Calu3 (cell line): Measurements from ENCODE around the gene LNX2. TPM values are rescaled to one million over a fixed set of nuclear protein-coding genes. Genes with fewer than 3 reads are reported as not detected.
A peak's percentile ranks its signal among the peaks of the same experiment; 100 is the strongest.

ENCODE experiments used
- BruUV-seq: library from RNA; stranded (reverse); fragments of 400-500 nt; replicated peaks from 2 replicates; lab custom pipeline; 2021; lab: Mats Ljungman, UMichigan
- CTCF ChIA-PET: fragments of 300-600 bp; sonication (Branson Sonifier 250); formaldehyde crosslinking; loops from one replicate; lab custom pipeline; 2022; ENCODE audit warnings: antibody characterized with exemption; lab: Charles Lee
- DNase-seq: peaks from one replicate; pipeline ENCODE4 v3.0.0; 2022
- H3K27ac Mint-ChIP-seq: one replicate; pipeline ENCODE4 v1.8.0; 2022; ENCODE audit warnings: mixed read lengths; ENCODE audit not compliant: unreplicated experiment
- H3K27me3 Mint-ChIP-seq: one replicate; pipeline ENCODE4 v1.8.0; 2022; ENCODE audit warnings: mixed read lengths; ENCODE audit not compliant: unreplicated experiment
- H3K36me3 Mint-ChIP-seq: one replicate; pipeline ENCODE4 v1.8.0; 2022; ENCODE audit warnings: mild to moderate bottlenecking, moderate library complexity, mixed read lengths; ENCODE audit not compliant: insufficient read depth, unreplicated experiment
- H3K4me1 Mint-ChIP-seq: one replicate; pipeline ENCODE4 v1.8.0; 2022; ENCODE audit warnings: mild to moderate bottlenecking, low read depth, mixed read lengths; ENCODE audit not compliant: unreplicated experiment
- H3K4me3 Mint-ChIP-seq: one replicate; pipeline ENCODE4 v1.8.0; 2022; ENCODE audit warnings: mild to moderate bottlenecking, low read depth, moderate library complexity, mixed read lengths; ENCODE audit not compliant: unreplicated experiment
- H3K9me3 Mint-ChIP-seq: one replicate; pipeline ENCODE4 v1.8.0; 2022; ENCODE audit warnings: low read depth, mixed read lengths; ENCODE audit not compliant: unreplicated experiment
- intact Hi-C: fragments of 100-400 bp; cut with micrococcal nuclease; formaldehyde crosslinking; loops from one replicate; pipeline ENCODE4 v1.10.0; 2022; ENCODE audit not compliant: unreplicated experiment
- total RNA-seq: library from RNA; stranded (reverse); gene quantifications from 2 replicates; pipeline ENCODE4 v1.2.3, GENCODE V29; 2022
- TF ChIP-seq, protein P1 (sequence below): fragments of 200-600 bp; IDR thresholded peaks from one replicate; pipeline ENCODE4 v1.8.0; 2022; ENCODE audit warnings: antibody characterized with exemption; ENCODE audit not compliant: unreplicated experiment

Gene LNX2
- total RNA-seq, 1 experiment from 2014 or later: 11.0 TPM

DNA sequence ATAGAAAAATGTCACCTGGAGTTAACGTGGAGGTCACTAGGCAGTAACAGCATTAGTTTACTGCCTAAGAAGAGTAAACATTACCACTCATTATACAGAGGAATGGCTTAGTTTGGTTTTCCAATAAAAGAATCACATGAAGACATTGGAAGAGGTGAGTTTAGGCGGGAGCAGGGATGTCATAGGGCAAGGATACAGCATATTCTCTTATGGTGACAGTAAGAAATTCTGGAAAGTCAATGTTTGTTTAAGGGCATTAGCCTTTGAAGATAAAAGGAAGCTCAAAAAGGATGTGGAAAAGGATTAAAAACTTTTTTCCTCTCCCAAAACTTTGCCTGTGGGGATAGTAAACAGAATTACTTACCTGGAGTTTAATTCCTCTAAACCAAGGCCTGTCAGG, 5.5 kb upstream of the LNX2 start:
- Mint-ChIP-seq H3K27ac (no peak overlapping the region), H3K27me3 (no peaks in the 10 kb centered on the region), H3K4me3 (no peak overlapping the region), H3K36me3 (peaks cover 44% of the 10 kb centered on the region), H3K9me3 (no peaks in the 10 kb centered on the region), H3K4me1 (peaks cover 45% of the 10 kb centered on the region)
- intact Hi-C loops: no loop called here
- no TSS peak for BruUV-seq
- TF ChIP-seq, protein P1, sequence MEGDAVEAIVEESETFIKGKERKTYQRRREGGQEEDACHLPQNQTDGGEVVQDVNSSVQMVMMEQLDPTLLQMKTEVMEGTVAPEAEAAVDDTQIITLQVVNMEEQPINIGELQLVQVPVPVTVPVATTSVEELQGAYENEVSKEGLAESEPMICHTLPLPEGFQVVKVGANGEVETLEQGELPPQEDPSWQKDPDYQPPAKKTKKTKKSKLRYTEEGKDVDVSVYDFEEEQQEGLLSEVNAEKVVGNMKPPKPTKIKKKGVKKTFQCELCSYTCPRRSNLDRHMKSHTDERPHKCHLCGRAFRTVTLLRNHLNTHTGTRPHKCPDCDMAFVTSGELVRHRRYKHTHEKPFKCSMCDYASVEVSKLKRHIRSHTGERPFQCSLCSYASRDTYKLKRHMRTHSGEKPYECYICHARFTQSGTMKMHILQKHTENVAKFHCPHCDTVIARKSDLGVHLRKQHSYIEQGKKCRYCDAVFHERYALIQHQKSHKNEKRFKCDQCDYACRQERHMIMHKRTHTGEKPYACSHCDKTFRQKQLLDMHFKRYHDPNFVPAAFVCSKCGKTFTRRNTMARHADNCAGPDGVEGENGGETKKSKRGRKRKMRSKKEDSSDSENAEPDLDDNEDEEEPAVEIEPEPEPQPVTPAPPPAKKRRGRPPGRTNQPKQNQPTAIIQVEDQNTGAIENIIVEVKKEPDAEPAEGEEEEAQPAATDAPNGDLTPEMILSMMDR: no peak
- CTCF ChIA-PET: no interaction called here
- no peak for DNase-seq

DNA sequence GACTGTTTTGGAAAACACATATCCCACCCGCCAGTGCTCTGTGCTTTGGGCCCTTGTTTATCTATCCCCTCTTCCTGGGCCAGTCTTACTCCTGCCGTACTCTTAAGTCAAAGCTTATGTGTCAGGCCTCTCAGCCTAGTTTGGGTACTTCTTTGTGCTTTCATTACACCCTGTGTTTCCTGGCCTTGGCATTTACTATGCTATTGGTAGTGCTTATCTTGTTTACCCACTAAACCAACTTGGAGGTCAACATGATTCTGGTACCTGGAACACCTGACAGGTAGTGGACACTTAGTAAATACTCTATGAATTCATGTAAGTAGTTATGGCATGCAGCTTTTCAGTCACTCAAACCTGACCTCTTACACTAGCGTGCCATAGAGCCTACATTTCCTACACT, 3.7 kb upstream of the LNX2 start:
- H3K4me3 Mint-ChIP-seq: peak overlapping the region; percentile 87
- peaks cover 62% of the 10 kb centered on the region for H3K36me3 Mint-ChIP-seq
- no peak for DNase-seq
- peaks cover 45% of the 10 kb centered on the region for H3K4me1 Mint-ChIP-seq
- no peaks in the 10 kb centered on the region for H3K27me3 Mint-ChIP-seq
- H3K27ac Mint-ChIP-seq: no peak overlapping the region
- intact Hi-C loops: no loop called here
- TF ChIP-seq, protein P1: no peak
- H3K9me3 Mint-ChIP-seq: no peaks in the 10 kb centered on the region
- CTCF ChIA-PET: no interaction called here
- no TSS peak for BruUV-seq

DNA sequence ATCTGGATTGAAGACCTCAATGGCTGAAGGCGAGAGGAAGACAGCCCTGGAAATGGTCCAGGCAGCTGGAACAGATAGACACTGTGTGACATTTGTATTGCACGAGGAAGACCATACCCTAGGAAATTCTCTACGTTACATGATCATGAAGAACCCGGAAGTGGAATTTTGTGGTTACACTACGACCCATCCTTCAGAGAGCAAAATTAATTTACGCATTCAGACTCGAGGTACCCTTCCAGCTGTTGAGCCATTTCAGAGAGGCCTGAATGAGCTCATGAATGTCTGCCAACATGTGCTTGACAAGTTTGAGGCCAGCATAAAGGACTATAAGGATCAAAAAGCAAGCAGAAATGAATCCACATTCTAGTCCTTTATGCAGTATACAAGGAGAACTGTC, 2.6 kb upstream of the LNX2 start:
- Mint-ChIP-seq H3K27me3 (no peaks in the 10 kb centered on the region), H3K27ac (no peak overlapping the region), H3K4me1 (peaks cover 48% of the 10 kb centered on the region), H3K9me3 (no peaks in the 10 kb centered on the region), H3K36me3 (peaks cover 64% of the 10 kb centered on the region), H3K4me3 (peak overlapping the region; percentile 87)
- CTCF ChIA-PET: interaction anchor here (0.5 kb wide), 1 partner anchor 18 kb away, joined by 3 read pairs; no protein-coding TSS in a partner anchor
- TF ChIP-seq, protein P1: no peak
- intact Hi-C loops: no loop called here
- BruUV-seq: TSS peak; percentile 76
- DNase-seq: no peak

DNA sequence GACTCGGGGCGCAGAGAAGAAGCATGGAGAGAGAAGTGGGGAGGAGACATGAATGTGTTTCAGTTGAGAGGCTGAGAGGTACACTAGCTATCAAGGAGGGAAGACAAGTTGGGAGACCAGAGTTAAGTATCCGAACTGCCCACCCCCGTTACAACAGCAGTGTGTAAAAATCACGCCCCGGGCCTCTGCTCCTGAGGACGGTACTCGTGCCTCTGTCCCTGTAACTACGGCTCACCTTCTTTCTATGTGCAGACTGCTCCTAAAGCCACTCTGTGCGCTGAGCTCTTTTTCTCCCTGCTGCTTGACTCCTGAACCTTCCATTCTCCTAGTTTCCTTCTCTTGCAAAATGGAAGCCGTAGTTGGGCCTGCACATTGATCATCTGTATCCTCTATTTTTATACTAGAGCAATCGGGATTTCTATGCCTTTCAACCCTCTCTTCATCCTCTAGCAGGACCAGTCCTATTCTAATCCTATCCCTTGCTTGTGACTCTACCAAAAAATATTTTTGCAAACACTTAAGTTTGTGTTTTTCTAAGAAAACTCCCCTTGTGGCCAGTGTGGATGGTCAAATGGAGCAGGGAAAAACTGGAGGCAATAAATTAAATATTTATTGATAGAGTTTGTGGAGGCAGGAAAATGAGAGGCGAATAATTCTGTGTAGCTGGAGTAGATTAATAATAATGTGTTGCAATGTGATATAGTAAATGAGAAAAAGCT, 1.9 kb upstream of the LNX2 start:
- BruUV-seq: no TSS peak
- CTCF ChIA-PET: interaction anchor here (0.7 kb wide), 1 partner anchor 1292 kb away, joined by 3 read pairs; no protein-coding TSS in a partner anchor
- Mint-ChIP-seq H3K36me3 (peaks cover 62% of the 10 kb centered on the region), H3K4me1 (peaks cover 48% of the 10 kb centered on the region), H3K27ac (peak overlapping the region; percentile 84), H3K9me3 (no peaks in the 10 kb centered on the region), H3K27me3 (no peaks in the 10 kb centered on the region), H3K4me3 (peak overlapping the region; percentile 87)
- intact Hi-C loops: no loop called here
- no peak for DNase-seq
- TF ChIP-seq, protein P1: no peak
